Cardiac atrium fibroblast (primary cell): ENCODE measurements around the gene BNIPL. TPM values are rescaled to one million over a fixed set of nuclear protein-coding genes. Genes with fewer than 3 reads are reported as not detected.

Experiments
- total RNA-seq: library from RNA; depleted of rRNA; stranded (reverse); fragments of >200 nt; gene quantifications from 2 replicates; pipeline ENCODE4 v1.2.3, GENCODE V29; 2015

BNIPL gene
- 0.49 TPM in 1 of 2 replicates, not detected in the other for total RNA-seq

DNA sequence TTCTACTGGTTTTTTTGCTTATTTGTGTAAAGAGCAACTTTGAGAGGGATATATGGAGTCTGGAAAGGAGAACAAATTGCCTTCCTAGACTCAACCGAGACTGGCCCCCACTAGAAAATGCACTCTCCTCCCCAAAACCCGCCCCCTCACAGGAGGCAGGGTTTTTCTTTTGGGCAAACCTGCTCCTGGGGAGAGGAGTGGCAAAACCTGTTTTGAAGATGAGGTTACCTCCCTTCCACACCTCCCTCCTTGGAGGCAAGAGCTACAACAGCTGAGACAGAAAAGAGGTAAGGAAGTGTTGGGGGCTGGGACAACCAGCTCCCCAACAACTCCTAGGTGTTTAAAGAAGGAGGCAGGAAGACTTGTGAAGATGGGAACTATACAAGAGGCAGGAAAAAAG, at the start of gene BNIPL:
BNIPL (plus strand) TSS at position 231 of the 400 bp plus-strand sequence; CDS start at position 371, 140 bp downstream.

DNA sequence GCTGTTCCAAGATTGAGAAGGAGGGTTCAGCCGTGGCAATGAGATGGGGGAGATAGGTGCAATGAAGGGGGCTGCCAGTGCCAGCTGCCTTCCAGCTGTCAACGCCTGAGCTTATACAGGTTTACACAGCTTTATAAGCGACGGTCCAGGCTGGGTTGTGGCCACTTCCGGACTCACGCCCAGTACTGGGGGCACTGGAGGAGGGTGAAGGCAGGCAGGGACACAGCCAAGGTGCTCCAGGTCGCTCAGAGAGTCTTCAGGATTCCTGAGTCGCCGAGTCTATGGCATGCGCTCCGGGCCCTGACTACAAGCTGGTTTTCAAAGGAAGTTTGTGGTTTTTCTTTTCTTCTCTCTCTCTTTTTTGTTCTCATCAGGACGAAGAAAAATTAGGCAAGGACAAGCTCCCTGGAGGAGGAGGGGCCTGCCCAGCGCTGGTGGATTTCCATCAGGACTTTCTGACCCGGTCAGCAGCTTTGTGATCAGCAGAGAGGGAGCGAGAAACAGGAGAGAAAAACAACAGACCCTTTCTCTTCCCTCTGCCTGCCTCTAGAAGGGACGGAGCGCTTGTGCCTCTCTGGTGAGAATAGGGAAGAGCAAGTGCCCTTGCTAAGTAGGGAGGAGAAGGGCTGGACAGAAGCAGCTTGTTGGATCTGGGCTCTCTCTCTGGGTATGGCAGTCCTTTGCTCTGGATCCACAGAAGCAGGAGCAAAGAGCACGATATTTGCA, 29.9 kb upstream of the BNIPL start, which contains the start of gene MINDY1:
MINDY1 (minus strand) TSS at position 576 of the 726 bp plus-strand sequence. CDS start 4,285 bp downstream, outside the sequence.

DNA sequence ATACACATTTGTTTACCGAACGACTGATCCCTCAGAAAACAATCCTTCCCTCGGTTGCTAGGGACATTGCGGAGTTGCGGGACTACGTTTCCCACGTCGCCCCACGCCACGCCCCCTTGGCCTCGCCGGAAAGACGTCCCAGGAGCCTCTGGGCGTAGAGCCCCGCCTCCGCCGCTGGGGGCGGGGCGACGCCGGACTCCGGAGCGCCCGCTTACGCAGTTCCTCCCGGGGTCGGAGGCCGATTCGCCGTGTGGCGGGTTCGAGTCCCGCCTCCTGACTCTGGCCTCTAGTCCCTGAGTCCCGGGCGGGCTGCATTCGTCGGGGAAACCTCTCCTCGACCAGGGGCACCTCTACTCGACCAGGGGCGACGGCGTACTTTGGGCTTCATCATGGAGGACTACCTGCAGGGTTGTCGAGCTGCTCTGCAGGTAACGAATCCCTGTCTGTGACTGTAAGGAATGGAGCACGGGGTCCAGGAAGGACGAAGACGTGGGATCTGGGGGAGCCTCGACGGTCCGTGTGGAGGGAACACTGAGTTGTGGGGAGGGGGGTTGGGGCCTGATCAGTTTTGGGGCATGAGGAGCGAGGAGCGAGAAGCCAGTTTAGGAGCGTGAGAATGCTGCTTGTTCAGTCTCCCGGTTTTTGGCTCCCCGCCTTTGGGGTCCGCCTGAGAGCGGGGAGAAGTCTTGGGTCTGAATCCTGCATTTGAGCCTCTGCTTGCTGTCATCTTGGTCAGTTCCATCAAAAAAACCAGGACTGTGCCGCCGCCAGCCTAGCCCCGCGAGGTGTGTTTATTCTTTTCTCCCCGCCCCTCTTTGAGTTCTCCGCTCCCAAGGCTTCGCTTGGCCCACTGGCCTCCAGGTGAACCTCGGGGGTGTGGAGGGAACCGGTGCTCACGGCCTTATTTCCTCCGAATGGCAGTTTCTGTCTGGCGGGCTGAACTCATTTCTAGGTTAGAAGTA, 27.9 kb upstream of the BNIPL start, which contains the start of gene PRUNE1:
PRUNE1 (plus strand) TSS at position 206 of the 962 bp plus-strand sequence; CDS start at position 390, 184 bp downstream.

DNA sequence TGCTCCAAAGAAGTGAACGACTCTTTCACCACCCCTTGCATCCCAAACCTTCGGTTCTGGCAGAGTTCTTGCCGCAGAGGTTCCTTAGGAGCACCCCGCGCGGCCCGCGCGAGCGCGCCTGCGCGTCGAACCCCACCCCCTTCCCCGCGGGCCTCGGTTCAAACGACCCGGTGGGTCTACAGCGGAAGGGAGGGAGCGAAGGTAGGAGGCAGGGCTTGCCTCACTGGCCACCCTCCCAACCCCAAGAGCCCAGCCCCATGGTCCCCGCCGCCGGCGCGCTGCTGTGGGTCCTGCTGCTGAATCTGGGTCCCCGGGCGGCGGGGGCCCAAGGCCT, 11.2 kb downstream of the BNIPL start, which contains the start of gene C1orf56:
C1orf56 (plus strand) TSS at position 161 of the 334 bp plus-strand sequence; CDS start at position 258, 97 bp downstream.

DNA sequence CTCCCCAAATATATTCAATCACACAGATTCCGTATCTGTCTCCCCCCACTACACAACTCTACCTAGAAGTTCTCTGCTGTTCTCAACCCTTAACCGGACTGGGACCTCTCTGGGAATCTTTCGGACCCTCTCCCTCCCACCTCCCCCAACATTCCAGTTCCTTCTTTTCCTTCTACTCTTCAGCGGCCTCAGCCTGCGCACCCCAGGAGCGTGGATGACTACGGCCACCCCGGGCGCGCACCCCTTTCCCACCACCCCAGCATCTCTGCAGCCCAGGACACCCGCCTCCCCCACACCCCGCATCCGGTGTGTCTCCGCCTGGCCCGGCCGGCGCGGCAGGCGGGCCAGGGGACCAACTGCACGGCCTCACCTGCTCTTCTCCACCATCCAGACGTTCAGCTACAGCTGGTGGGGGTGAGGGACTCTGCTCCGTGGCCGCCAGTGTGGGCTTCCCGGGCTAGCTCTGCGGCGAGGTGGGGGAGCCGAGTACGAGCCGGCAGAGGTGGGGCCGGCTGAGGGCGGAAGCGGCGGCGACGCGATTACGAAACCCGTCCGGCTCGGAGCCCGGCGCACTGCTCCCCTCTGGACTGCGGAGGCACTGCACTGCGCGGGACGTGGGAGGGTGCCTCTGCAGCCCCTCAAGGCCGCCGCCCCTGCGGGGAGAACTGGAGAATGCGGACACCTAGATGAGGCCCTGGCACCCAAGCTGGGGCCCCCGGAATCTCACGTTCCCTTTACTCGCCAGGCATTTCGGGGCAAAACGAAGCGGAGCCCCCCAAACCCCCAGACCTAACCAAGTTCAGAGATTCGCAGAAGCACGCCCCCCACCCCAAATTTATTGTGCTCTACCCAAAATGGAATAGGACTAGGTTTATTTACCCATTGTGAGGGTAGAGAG, 23.0 kb downstream of the BNIPL start, which contains the start of gene CDC42SE1:
CDC42SE1 (minus strand) TSS at position 514 of the 898 bp plus-strand sequence. CDS start 3,892 bp downstream, outside the sequence.

GRCh38 chr1:151060007-151060656, 23.7 kb downstream of the BNIPL start, which contains the start of gene MLLT11:
TSS of gene MLLT11 (plus strand) at chr1:151060397. CDS start at chr1:151067225, 6,828 bp downstream.

DNA sequence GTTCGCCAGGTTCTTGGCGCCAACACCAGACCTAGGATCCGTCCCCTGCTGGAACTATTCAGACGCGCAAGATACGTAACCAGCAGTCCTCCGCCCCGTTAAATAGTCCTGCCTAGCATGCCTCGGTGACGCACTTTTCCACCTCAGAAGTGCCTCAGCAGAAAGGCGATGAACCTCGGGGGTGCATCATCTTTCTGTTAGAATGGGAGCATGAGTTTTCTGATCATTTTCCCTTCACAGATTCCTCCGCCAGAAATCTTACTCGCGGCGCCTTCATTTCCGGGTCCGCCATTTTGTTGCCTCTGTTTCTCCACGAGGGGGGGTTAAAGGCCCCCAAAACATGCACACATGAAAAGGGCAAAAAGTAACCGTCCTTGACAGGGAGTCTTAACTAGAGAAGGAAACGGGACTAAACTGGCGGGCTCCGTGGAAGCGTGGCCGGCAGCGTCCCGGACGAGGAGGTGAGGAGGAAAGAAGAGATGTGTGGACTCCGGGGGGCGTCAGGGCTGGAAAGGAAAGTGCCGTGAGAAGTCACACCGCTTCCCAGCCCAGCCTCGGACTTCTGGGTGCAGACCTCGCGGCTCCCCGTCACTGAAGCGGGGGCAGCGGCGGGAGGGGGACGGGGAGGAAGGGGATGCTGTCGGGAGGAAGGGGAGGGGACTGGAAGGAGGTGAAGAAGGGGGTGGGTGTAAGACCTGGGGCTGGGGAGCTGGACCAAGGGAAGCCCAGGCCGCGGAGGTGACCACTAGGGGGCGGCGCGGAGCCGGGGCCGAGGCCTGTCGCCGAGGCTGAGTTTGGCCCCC, 34.3 kb downstream of the BNIPL start, which contains the start of gene GABPB2:
GABPB2 (plus strand) TSS at position 288 of the 803 bp plus-strand sequence. CDS start 17,429 bp downstream, outside the sequence.

Other genes starting within 250 kb of the BNIPL start
- 13.8 and 18.4 TPM in 2 replicates for gene CTSK, start 228.3 kb upstream of the BNIPL start, total RNA-seq
- gene ARNT, start 160.0 kb upstream of the BNIPL start, total RNA-seq: 27.6 and 36.8 TPM in 2 replicates
- gene CTXND2, start 149.4 kb upstream of the BNIPL start, total RNA-seq: not detected in 2 replicates
- gene SETDB1, start 110.2 kb upstream of the BNIPL start, total RNA-seq: 17.7 and 26.5 TPM in 2 replicates
- gene CERS2, start 61.8 kb upstream of the BNIPL start, total RNA-seq: 121 and 138 TPM in 2 replicates
- not detected in 2 replicates for gene ANXA9, start 54.3 kb upstream of the BNIPL start, total RNA-seq
- 3.8 and 10.7 TPM in 2 replicates for gene MINDY1, start 29.7 kb upstream of the BNIPL start, total RNA-seq
- 19.0 and 19.9 TPM in 2 replicates for gene PRUNE1, start 28.1 kb upstream of the BNIPL start, total RNA-seq
- gene C1orf56, start 11.2 kb downstream of the BNIPL start, total RNA-seq: 0.72 and 1.8 TPM in 2 replicates
- 41.9 and 42.8 TPM in 2 replicates for gene CDC42SE1, start 23.0 kb downstream of the BNIPL start, total RNA-seq
- 1.8 and 2.1 TPM in 2 replicates for gene MLLT11, start 23.8 kb downstream of the BNIPL start, total RNA-seq
- 11.8 and 14.1 TPM in 2 replicates for gene GABPB2, start 34.2 kb downstream of the BNIPL start, total RNA-seq
- gene SEMA6C, start 110.0 kb downstream of the BNIPL start, total RNA-seq: 2.0 and 3.1 TPM in 2 replicates
- not detected in 2 replicates for gene TNFAIP8L2, start 120.1 kb downstream of the BNIPL start, total RNA-seq
- 7.6 and 8.7 TPM in 2 replicates for gene LYSMD1, start 129.3 kb downstream of the BNIPL start, total RNA-seq
- gene SCNM1, start 129.6 kb downstream of the BNIPL start, total RNA-seq: 25.1 and 30.7 TPM in 2 replicates
- not detected in 2 replicates for gene TMOD4, start 139.4 kb downstream of the BNIPL start, total RNA-seq
- gene VPS72, start 153.6 kb downstream of the BNIPL start, total RNA-seq: 33.4 and 60.7 TPM in 2 replicates
- 42.6 and 49.4 TPM in 2 replicates for gene PIP5K1A, start 162.0 kb downstream of the BNIPL start, total RNA-seq
- gene PSMD4, start 218.1 kb downstream of the BNIPL start, total RNA-seq: 120 and 130 TPM in 2 replicates
- gene ZNF687, start 245.7 kb downstream of the BNIPL start, total RNA-seq: 17.5 and 17.7 TPM in 2 replicates